A549 (cell line): ENCODE results near the gene ARIH1. TPM values are rescaled to one million over a fixed set of nuclear protein-coding genes. Genes with fewer than 3 reads are reported as not detected.

ENCODE experiments used
- ATAC-seq, 2 experiments: fragments of 200-7000 bp in 1 of 2; fragments of >200 bp in 1 of 2; cut with Nextera tagmentation in 1 of 2; cut with Tn5 transposase in 1 of 2; 3 replicates each; pipeline versions ENCODE4 v1.8.0 to v1.9.1; 2018 to 2020; ENCODE audit warnings: mild to moderate bottlenecking in 1 of 2, moderate library complexity in 1 of 2
- CTCF ChIA-PET: fragments of 300-600 bp; sonication (Branson Sonifier 250); formaldehyde crosslinking; extraction: SDS; loops from one replicate; lab custom pipeline; 2021; ENCODE audit warnings: antibody characterized with exemption, inconsistent platforms; lab: Yijun Ruan, JAX
- POLR2A ChIA-PET: fragments of 350-600 bp; formaldehyde crosslinking; extraction: SDS; loops from one replicate; lab custom pipeline; 2021; ENCODE audit warnings: antibody characterized with exemption, inconsistent platforms; lab: Yijun Ruan, JAX
- DNase-seq, 2 experiments: peaks; one replicate each; pipeline versions ENCODE4 v3.0.0 to v3.0.0-alpha.2; 2011 to 2016; ENCODE audit warnings: low read depth in 1 of 2, low spot score in 1 of 2
- FAIRE-seq: peaks from 2 replicates; lab custom pipeline; 2011; peaks lifted over from hg19 to GRCh38; lab: Jason Lieb, UNC
- H3K27ac ChIP-seq, 2 experiments: fragments of >200 bp; sonication (Bioruptor Twin); formaldehyde crosslinking; 3 replicates each; pipeline ENCODE4 v1.5.1; 2016 to 2017
- H3K4me1 ChIP-seq: fragments of >200 bp; sonication (Bioruptor Twin); formaldehyde crosslinking; 3 replicates; pipeline ENCODE4 v1.6.1; 2016
- H3K4me2 ChIP-seq: fragments of >200 bp; sonication (Bioruptor Twin); formaldehyde crosslinking; 3 replicates; pipeline ENCODE4 v1.6.1; 2016
- H3K4me3 ChIP-seq: fragments of >200 bp; sonication (Bioruptor Twin); formaldehyde crosslinking; 3 replicates; pipeline ENCODE4 v1.5.1; 2016
- H3K9me3 ChIP-seq: fragments of >200 bp; sonication (Bioruptor Twin); formaldehyde crosslinking; 3 replicates; pipeline ENCODE4 v1.6.1; 2016
- BCL3 ChIP-seq: fragments of >200 bp; sonication (Bioruptor Twin); formaldehyde crosslinking; IDR thresholded peaks from 3 replicates; pipeline ENCODE4 v1.6.1; 2016
- BHLHE40 ChIP-seq: IDR thresholded peaks from 2 replicates; pipeline ENCODE4 v1.6.1; 2012; ENCODE audit warnings: low read depth, low read length, inconsistent platforms
- CBX2 ChIP-seq: fragments of 200-600 bp; sonication (generic); IDR thresholded peaks from 2 replicates; pipeline ENCODE4 v1.6.1; 2016; ENCODE audit warnings: low read depth, mild to moderate bottlenecking, borderline replicate concordance
- CBX8 ChIP-seq: fragments of 200-600 bp; sonication (generic); IDR thresholded peaks from 2 replicates; pipeline ENCODE4 v1.6.1; 2016
- CEBPB ChIP-seq, 2 experiments: fragments of >200 bp in 1 of 2; sonication (Bioruptor Twin) in 1 of 2; formaldehyde crosslinking in 1 of 2; IDR thresholded peaks; 2 replicates each; pipeline ENCODE4 v1.6.1; 2012 to 2016
- CHD4 ChIP-seq: fragments of 200-600 bp; sonication (generic); IDR thresholded peaks from 2 replicates; pipeline ENCODE4 v1.6.1; 2016; ENCODE audit warnings: antibody characterized with exemption, mild to moderate bottlenecking, borderline replicate concordance
- EHF ChIP-seq: fragments of 250-450 bp; sonication (Bioruptor Pico); IDR thresholded peaks from 2 replicates; pipeline ENCODE4 v1.5.0; 2020; ENCODE audit warnings: mild to moderate bottlenecking
- EHMT2 ChIP-seq: fragments of 200-600 bp; sonication (generic); IDR thresholded peaks from 2 replicates; pipeline ENCODE4 v1.6.1; 2016; ENCODE audit warnings: antibody characterized with exemption, low read depth, mild to moderate bottlenecking, moderate library complexity
- EP300 ChIP-seq, 2 experiments: fragments of >200 bp; sonication (Bioruptor Twin); formaldehyde crosslinking; IDR thresholded peaks; 2 replicates in 1 of 2; 3 replicates in 1 of 2; pipeline ENCODE4 v1.6.1; 2016 to 2017
- FOSB ChIP-seq: fragments of 250-450 bp; sonication (Bioruptor Pico); IDR thresholded peaks from 2 replicates; pipeline ENCODE4 v1.5.0; 2020; ENCODE audit warnings: mild to moderate bottlenecking, moderate library complexity
- FOSL2 ChIP-seq, 2 experiments: fragments of 450-650 bp in 1 of 2; fragments of >200 bp in 1 of 2; sonication (Bioruptor Twin) in 1 of 2; formaldehyde crosslinking; IDR thresholded peaks; 2 replicates each; pipeline versions ENCODE4 v1.5.0 to v1.6.1; 2016 to 2020; ENCODE audit warnings: mild to moderate bottlenecking in 1 of 2, moderate library complexity in 1 of 2
- FOXS1 ChIP-seq: fragments of 250-450 bp; sonication (Bioruptor Pico); IDR thresholded peaks from 2 replicates; pipeline ENCODE4 v1.5.0; 2020; ENCODE audit warnings: mild to moderate bottlenecking, moderate library complexity
- GATA3 ChIP-seq: IDR thresholded peaks from 2 replicates; pipeline ENCODE4 v1.6.1; 2012; ENCODE audit warnings: borderline replicate concordance
- HEYL ChIP-seq: fragments of 250-450 bp; sonication (Bioruptor Pico); IDR thresholded peaks from 2 replicates; pipeline ENCODE4 v1.8.0; 2021; ENCODE audit warnings: mild to moderate bottlenecking, moderate library complexity
- HOXB5 ChIP-seq: fragments of 250-450 bp; sonication (Bioruptor Pico); IDR thresholded peaks from 2 replicates; pipeline ENCODE4 v1.5.0; 2020; ENCODE audit warnings: mild to moderate bottlenecking, moderate library complexity
- JUN ChIP-seq, 2 experiments: fragments of >200 bp; sonication (Bioruptor Twin); formaldehyde crosslinking; IDR thresholded peaks; 2 replicates in 1 of 2; 3 replicates in 1 of 2; pipeline ENCODE4 v1.6.1; 2016 to 2017
- JUNB ChIP-seq: fragments of >200 bp; sonication (Bioruptor Twin); formaldehyde crosslinking; IDR thresholded peaks from 2 replicates; pipeline ENCODE4 v1.6.1; 2016
- KDM1A ChIP-seq: fragments of 200-600 bp; sonication (generic); IDR thresholded peaks from 2 replicates; pipeline ENCODE4 v1.6.1; 2016; ENCODE audit warnings: low read depth, mild to moderate bottlenecking
- KDM5A ChIP-seq: fragments of 200-600 bp; sonication (generic); IDR thresholded peaks from 2 replicates; pipeline ENCODE4 v1.6.1; 2016; ENCODE audit warnings: antibody characterized with exemption, mild to moderate bottlenecking
- NFE2L2 ChIP-seq: fragments of 150-350 bp; conservative IDR thresholded peaks from 2 replicates; pipeline ENCODE4 v1.6.1; 2014; ENCODE audit warnings: low read length
- NR3C1 ChIP-seq: fragments of >200 bp; sonication (Bioruptor Twin); formaldehyde crosslinking; IDR thresholded peaks from 3 replicates; pipeline ENCODE4 v1.6.1; 2017
- PHF8 ChIP-seq: fragments of 200-600 bp; sonication (generic); IDR thresholded peaks from 2 replicates; pipeline ENCODE4 v1.6.1; 2016; ENCODE audit warnings: low read depth, mild to moderate bottlenecking, antibody characterized with exemption, moderate library complexity, borderline replicate concordance
- POLR2AphosphoS2 ChIP-seq: conservative IDR thresholded peaks from 2 replicates; pipeline ENCODE4 v1.6.1; 2012; ENCODE audit warnings: low read length, improper control_type of control experiment, inconsistent platforms
- RAD21 ChIP-seq, 2 experiments: fragments of >200 bp in 1 of 2; sonication (Bioruptor Twin) in 1 of 2; formaldehyde crosslinking in 1 of 2; IDR thresholded peaks in 1 of 2; conservative IDR thresholded peaks in 1 of 2; 2 replicates in 1 of 2; 3 replicates in 1 of 2; pipeline ENCODE4 v1.6.1; 2012 to 2018; ENCODE audit warnings: inconsistent platforms in 1 of 2
- RARB ChIP-seq: fragments of 250-450 bp; sonication (Bioruptor Pico); IDR thresholded peaks from 2 replicates; pipeline ENCODE4 v1.8.0; 2021; ENCODE audit warnings: mild to moderate bottlenecking, moderate library complexity
- RCOR1 ChIP-seq: fragments of 150-350 bp; IDR thresholded peaks from 2 replicates; pipeline ENCODE4 v1.6.1; 2014; ENCODE audit warnings: antibody characterized with exemption, low read length, low read depth
- RFX5 ChIP-seq: fragments of 450-650 bp; IDR thresholded peaks from 2 replicates; pipeline ENCODE4 v1.7.1; 2014; ENCODE audit warnings: antibody characterized with exemption, mild to moderate bottlenecking, moderate library complexity
- RNF2 ChIP-seq: fragments of 200-600 bp; sonication (generic); IDR thresholded peaks from 2 replicates; pipeline ENCODE4 v1.6.1; 2016; ENCODE audit warnings: low read depth, mild to moderate bottlenecking, antibody characterized with exemption, moderate library complexity, borderline replicate concordance
- TFCP2L1 ChIP-seq: fragments of 250-450 bp; sonication (Bioruptor Pico); IDR thresholded peaks from 2 replicates; pipeline ENCODE4 v1.5.0; 2021; ENCODE audit warnings: mild to moderate bottlenecking
- USF2 ChIP-seq: fragments of 450-650 bp; IDR thresholded peaks from 2 replicates; pipeline ENCODE4 v1.6.1; 2014; ENCODE audit warnings: antibody characterized with exemption
- ZC3H11A ChIP-seq: fragments of 450-650 bp; IDR thresholded peaks from 2 replicates; pipeline ENCODE4 v1.6.1; 2014; ENCODE audit warnings: antibody characterized with exemption, mild to moderate bottlenecking
- ZFP36 ChIP-seq: fragments of 450-650 bp; IDR thresholded peaks from 2 replicates; pipeline ENCODE4 v1.6.1; 2014; ENCODE audit warnings: borderline replicate concordance; ENCODE audit not compliant: partially characterized antibody
- ZSCAN20 ChIP-seq: fragments of 250-450 bp; sonication (Bioruptor Pico); IDR thresholded peaks from 2 replicates; pipeline ENCODE4 v1.8.0; 2022; ENCODE audit warnings: mild to moderate bottlenecking, moderate library complexity
- WGBS: methylation state at CpG from one replicate; pipeline ENCODE4 v1.1.6; 2017; ENCODE audit errors: missing lambda C conversion rate; 5-methylcytosine and 5-hydroxymethylcytosine counted together
- polyA minus RNA-seq: library from RNA; depleted of rRNA, polyadenylated mRNA; stranded (reverse); fragments of >200 nt; gene quantifications from 2 replicates; pipeline ENCODE4 v1.2.3, GENCODE V29; 2011; rRNA and poly(A)+ RNA removed
- polyA plus RNA-seq, 4 experiments: library from polyadenylated mRNA; depleted of rRNA in 3 of 4; stranded (reverse); fragments of >200 nt; fragmentation: RNase III in 1 of 4; extraction: RNeasy Plus Mini Kit Qiagen cat#74134 plus additional on column Dnase treatment in 1 of 4; gene quantifications; 2 replicates in 3 of 4; 3 replicates in 1 of 4; pipeline ENCODE4 v1.2.3, GENCODE V29; 2011 to 2017
- TF ChIP-seq, protein P1 (sequence below): fragments of >200 bp; sonication (Bioruptor Twin); formaldehyde crosslinking; IDR thresholded peaks from 3 replicates; pipeline ENCODE4 v1.5.1; 2016
- TF ChIP-seq, protein P2 (sequence below): IDR thresholded peaks from 2 replicates; pipeline ENCODE4 v1.6.1; 2012
- TF ChIP-seq, protein P3 (sequence below): IDR thresholded peaks from 2 replicates; pipeline ENCODE4 v1.6.1; 2012

Gene ARIH1
- polyA plus RNA-seq (2011; rRNA removed) (127 and 138 TPM in 2 replicates), polyA plus RNA-seq (2017; fragmentation: RNase III; extraction: RNeasy Plus Mini Kit Qiagen cat#74134 plus additional on column Dnase treatment) (92.6 to 95.5 TPM (median 94.7 TPM) in 3 replicates), polyA minus RNA-seq (146 and 162 TPM in 2 replicates)
- 34.6 and 34.8 TPM in 2 replicates for polyA plus RNA-seq (2012; cell fraction: cytosol; rRNA removed)
- polyA plus RNA-seq (2012; cell fraction: nucleus; rRNA removed): 39.2 and 46.0 TPM in 2 replicates

DNA sequence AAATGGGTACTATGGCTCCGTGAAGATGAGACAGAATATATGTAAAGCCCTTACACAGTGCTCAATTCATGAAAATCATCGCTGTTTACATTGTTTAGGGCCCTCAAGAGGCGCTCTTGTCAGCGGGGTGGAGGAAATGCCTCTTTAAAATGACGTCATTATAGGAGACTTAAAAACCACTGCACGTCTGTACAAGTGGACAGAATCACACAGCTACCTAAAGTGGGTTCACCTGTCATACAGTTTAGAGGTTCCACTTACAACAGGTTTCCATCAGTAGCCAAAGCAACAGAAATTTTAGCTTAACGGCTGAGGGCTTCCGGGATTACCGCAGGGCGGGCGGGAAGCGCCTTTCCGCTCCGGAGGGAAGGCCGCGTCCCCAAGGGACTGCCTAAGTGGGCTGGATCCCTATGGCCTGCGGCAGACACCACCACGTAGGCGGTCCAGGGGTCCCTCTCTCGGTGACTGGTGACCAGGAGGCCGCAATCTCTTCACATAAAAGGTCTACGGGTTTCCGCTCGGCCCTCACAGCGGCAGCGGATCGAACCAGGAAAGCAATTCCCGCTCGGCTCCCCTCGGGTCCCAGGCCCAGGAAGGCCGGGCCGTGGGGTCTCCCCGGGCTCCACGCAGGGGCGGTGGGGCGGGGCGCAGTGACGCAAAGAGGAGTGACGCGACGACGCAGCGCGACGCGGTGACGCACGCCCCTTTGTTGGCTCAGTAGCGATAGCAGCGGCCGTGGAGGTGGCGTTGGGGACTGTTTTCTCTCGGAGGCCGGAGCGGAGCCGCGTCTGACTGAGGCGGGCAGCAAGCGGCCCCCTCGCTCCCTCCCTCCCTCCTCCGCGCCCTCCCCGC, at the start of gene ARIH1:
ARIH1 (plus strand) TSS at position 717 of the 852 bp plus-strand sequence. CDS start 310 bp downstream, outside the sequence.
- FAIRE-seq (peak; percentile 70), ATAC-seq (peak; percentile 86 to 88), DNase-seq (peak; percentile 81 to 99)
- Histone ChIP-seq H3K4me2 (peak within 1 kb of the TSS; percentile 86), H3K27ac (peak within 1 kb of the TSS; percentile 90 to 93), H3K4me3 (peak within 1 kb of the TSS; percentile 81), H3K4me1 (peaks cover 21% of the 10 kb centered on the region), H3K9me3 (no peaks in the 10 kb centered on the region)
- ChIA-PET POLR2A (interaction anchor here (0.6 to 1.7 kb wide), 18 partner anchors 9 to 214 kb away, joined by 3 to 12 read pairs (median 4); partner anchors contain the start of genes BBS4, CELF6, HEXA and HIGD2B), CTCF (interaction anchor here (0.5 to 2.2 kb wide), 18 partner anchors 8 to 295 kb away, joined by 3 to 41 read pairs (median 4); no protein-coding TSS in a partner anchor)
- 2% methylated on average over 48 of the region's 63 CpGs for WGBS
- TF ChIP-seq JUNB (no peak), RNF2 (no peak), KDM5A (no peak), CHD4 (no peak), TFCP2L1 (CRISPR knock-in tag) (peak; percentile 96), NFE2L2 (no peak), EP300 (IDR thresholded peaks at IDR 0.05) (no peak), KDM1A (no peak), RAD21 (conservative IDR thresholded peaks at IDR 0.05 in 1 of 2, IDR thresholded peaks at IDR 0.05 in 1 of 2) (peak in 1 of 2 experiments; percentile 39; a peak in 3 of 5 replicates), FOSL2 (IDR thresholded peaks at IDR 0.05) (no peak), FOSL2 (CRISPR knock-in tag; IDR thresholded peaks at IDR 0.05) (peak; percentile 88), BCL3 (peak; percentile 89; the same call in 2 of the 3 replicates), BHLHE40 (no peak), ZSCAN20 (CRISPR knock-in tag) (no peak), HEYL (CRISPR knock-in tag) (no peak), HOXB5 (CRISPR knock-in tag) (peak; percentile 82), RCOR1 (no peak), GATA3 (no peak; the same call in none of the 2 replicates), FOXS1 (CRISPR knock-in tag) (no peak), CBX2 (no peak), USF2 (0 out of 2 replicates have a peak, but pooled peaks have one; percentile 0), FOSB (CRISPR knock-in tag) (no peak), JUN (IDR thresholded peaks at IDR 0.05) (peak; percentile 95 to 98; a peak in 4 of 5 replicates), ZC3H11A (no peak), EHMT2 (no peak), CEBPB (IDR thresholded peaks at IDR 0.05) (no peak), NR3C1 (no peak), RFX5 (no peak), EHF (CRISPR knock-in tag) (0 out of 2 replicates have a peak, but pooled peaks have one; percentile 55), POLR2AphosphoS2 (no peak), RARB (CRISPR knock-in tag) (no peak; the same call in 1 of the 2 replicates), PHF8 (peak; percentile 99), CBX8 (no peak), ZFP36 (no peak)
- TF ChIP-seq, protein P1, sequence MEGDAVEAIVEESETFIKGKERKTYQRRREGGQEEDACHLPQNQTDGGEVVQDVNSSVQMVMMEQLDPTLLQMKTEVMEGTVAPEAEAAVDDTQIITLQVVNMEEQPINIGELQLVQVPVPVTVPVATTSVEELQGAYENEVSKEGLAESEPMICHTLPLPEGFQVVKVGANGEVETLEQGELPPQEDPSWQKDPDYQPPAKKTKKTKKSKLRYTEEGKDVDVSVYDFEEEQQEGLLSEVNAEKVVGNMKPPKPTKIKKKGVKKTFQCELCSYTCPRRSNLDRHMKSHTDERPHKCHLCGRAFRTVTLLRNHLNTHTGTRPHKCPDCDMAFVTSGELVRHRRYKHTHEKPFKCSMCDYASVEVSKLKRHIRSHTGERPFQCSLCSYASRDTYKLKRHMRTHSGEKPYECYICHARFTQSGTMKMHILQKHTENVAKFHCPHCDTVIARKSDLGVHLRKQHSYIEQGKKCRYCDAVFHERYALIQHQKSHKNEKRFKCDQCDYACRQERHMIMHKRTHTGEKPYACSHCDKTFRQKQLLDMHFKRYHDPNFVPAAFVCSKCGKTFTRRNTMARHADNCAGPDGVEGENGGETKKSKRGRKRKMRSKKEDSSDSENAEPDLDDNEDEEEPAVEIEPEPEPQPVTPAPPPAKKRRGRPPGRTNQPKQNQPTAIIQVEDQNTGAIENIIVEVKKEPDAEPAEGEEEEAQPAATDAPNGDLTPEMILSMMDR: peak; percentile 53
- TF ChIP-seq, protein P2, sequence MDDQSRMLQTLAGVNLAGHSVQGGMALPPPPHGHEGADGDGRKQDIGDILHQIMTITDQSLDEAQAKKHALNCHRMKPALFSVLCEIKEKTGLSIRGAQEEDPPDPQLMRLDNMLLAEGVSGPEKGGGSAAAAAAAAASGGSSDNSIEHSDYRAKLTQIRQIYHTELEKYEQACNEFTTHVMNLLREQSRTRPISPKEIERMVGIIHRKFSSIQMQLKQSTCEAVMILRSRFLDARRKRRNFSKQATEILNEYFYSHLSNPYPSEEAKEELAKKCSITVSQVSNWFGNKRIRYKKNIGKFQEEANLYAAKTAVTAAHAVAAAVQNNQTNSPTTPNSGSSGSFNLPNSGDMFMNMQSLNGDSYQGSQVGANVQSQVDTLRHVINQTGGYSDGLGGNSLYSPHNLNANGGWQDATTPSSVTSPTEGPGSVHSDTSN: peak; percentile 66; the same call in 1 of the 2 replicates
- TF ChIP-seq, protein P3, sequence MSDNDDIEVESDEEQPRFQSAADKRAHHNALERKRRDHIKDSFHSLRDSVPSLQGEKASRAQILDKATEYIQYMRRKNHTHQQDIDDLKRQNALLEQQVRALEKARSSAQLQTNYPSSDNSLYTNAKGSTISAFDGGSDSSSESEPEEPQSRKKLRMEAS: peak; percentile 84
